A549 (cell line): ENCODE data around the gene GTF2H1.

Source experiments
- CBX2 ChIP-seq: fragments of 200-600 bp; sonication (generic); IDR thresholded peaks from 2 replicates; pipeline ENCODE4 v1.6.1; 2016; ENCODE audit warnings: low read depth, mild to moderate bottlenecking, borderline replicate concordance
- CEBPB ChIP-seq, 2 experiments: fragments of >200 bp in 1 of 2; sonication (Bioruptor Twin) in 1 of 2; formaldehyde crosslinking in 1 of 2; IDR thresholded peaks; 2 replicates each; pipeline ENCODE4 v1.6.1; 2012 to 2016
- CHD2 ChIP-seq: fragments of 150-350 bp; IDR thresholded peaks from 2 replicates; pipeline ENCODE4 v1.6.1; 2014; ENCODE audit warnings: low read length; ENCODE audit not compliant: partially characterized antibody
- CTCF ChIP-seq: fragments of >200 bp; sonication (Bioruptor Twin); formaldehyde crosslinking; IDR thresholded peaks from 3 replicates; pipeline ENCODE4 v1.5.1; 2016
- EHMT2 ChIP-seq: fragments of 200-600 bp; sonication (generic); IDR thresholded peaks from 2 replicates; pipeline ENCODE4 v1.6.1; 2016; ENCODE audit warnings: antibody characterized with exemption, low read depth, mild to moderate bottlenecking, moderate library complexity
- ELK1 ChIP-seq: fragments of 150-350 bp; IDR thresholded peaks from 2 replicates; pipeline ENCODE4 v1.6.1; 2014; ENCODE audit warnings: low read depth, mild to moderate bottlenecking, low read length
- EP300 ChIP-seq, 2 experiments: fragments of >200 bp; sonication (Bioruptor Twin); formaldehyde crosslinking; IDR thresholded peaks; 2 replicates in 1 of 2; 3 replicates in 1 of 2; pipeline ENCODE4 v1.6.1; 2016 to 2017
- HMGXB4 ChIP-seq: fragments of 250-450 bp; sonication (Bioruptor Pico); IDR thresholded peaks from 2 replicates; pipeline ENCODE4 v1.5.0; 2021; ENCODE audit warnings: mild to moderate bottlenecking, moderate library complexity, borderline replicate concordance
- JUN ChIP-seq, 2 experiments: fragments of >200 bp; sonication (Bioruptor Twin); formaldehyde crosslinking; IDR thresholded peaks; 2 replicates in 1 of 2; 3 replicates in 1 of 2; pipeline ENCODE4 v1.6.1; 2016 to 2017
- MAFK ChIP-seq: fragments of 450-650 bp; IDR thresholded peaks from 2 replicates; pipeline ENCODE4 v1.6.1; 2014; ENCODE audit not compliant: partially characterized antibody
- MAX ChIP-seq: IDR thresholded peaks from 2 replicates; pipeline ENCODE4 v1.6.1; 2012
- MYC ChIP-seq: IDR thresholded peaks from 2 replicates; pipeline ENCODE4 v1.6.1; 2012; ENCODE audit warnings: mild to moderate bottlenecking, inconsistent platforms, low read length, improper control_type of control experiment, borderline replicate concordance
- PHF8 ChIP-seq: fragments of 200-600 bp; sonication (generic); IDR thresholded peaks from 2 replicates; pipeline ENCODE4 v1.6.1; 2016; ENCODE audit warnings: low read depth, mild to moderate bottlenecking, antibody characterized with exemption, moderate library complexity, borderline replicate concordance
- RAD21 ChIP-seq, 2 experiments: fragments of >200 bp in 1 of 2; sonication (Bioruptor Twin) in 1 of 2; formaldehyde crosslinking in 1 of 2; IDR thresholded peaks in 1 of 2; conservative IDR thresholded peaks in 1 of 2; 2 replicates in 1 of 2; 3 replicates in 1 of 2; pipeline ENCODE4 v1.6.1; 2012 to 2018; ENCODE audit warnings: inconsistent platforms in 1 of 2

GRCh38 chr11:18394928-18395734 lies 72.8 kb downstream of the GTF2H1 start:
- TF ChIP-seq MAFK: no peak
- no peak for TF ChIP-seq CTCF
- no peak for TF ChIP-seq CBX2
- TF ChIP-seq EP300 (IDR thresholded peaks at IDR 0.05): no peak
- TF ChIP-seq RAD21 (conservative IDR thresholded peaks at IDR 0.05 in 1 of 2, IDR thresholded peaks at IDR 0.05 in 1 of 2): no peak
- no peak for TF ChIP-seq CHD2
- no peak for TF ChIP-seq MYC
- no peak for TF ChIP-seq EHMT2
- TF ChIP-seq JUN (IDR thresholded peaks at IDR 0.05): no peak; a peak in 1 of 5 replicates
- TF ChIP-seq ELK1: no peak
- no peak; the same call in 1 of the 2 replicates for TF ChIP-seq PHF8
- TF ChIP-seq HMGXB4 (CRISPR knock-in tag): no peak
- no peak for TF ChIP-seq CEBPB (IDR thresholded peaks at IDR 0.05)
- TF ChIP-seq MAX: no peak
